ENCODE results near the gene ABTB2. TPM values are rescaled to one million over a fixed set of nuclear protein-coding genes. Genes with fewer than 3 reads are reported as not detected.

Gene ABTB2
- total RNA-seq, 2 donors from 2014 or later = 2.1 to 4.3 TPM

- Histone ChIP-seq H3K4me3 (no peak overlapping the region), H3K9me3 (no peaks in the 10 kb centered on the region), H3K27me3 (no peaks in the 10 kb centered on the region), H3K36me3 (replicated peaks in 1 of 2; ENCODE audit: insufficient read depth in 1 of 2, low read depth in 2 of 2) (peaks cover 7 to 32% of the 10 kb centered on the region in 2 donors), H3K4me1 (no peaks in the 10 kb centered on the region), H3K27ac (no peak overlapping the region)
- no peak for ATAC-seq
- WGBS, 2 donors = 82 to 100% methylated on average over 1 to 8 of the region's 8 CpGs
- no peak for DNase-seq
- intact Hi-C loops (cut with DNase I) = no loop called here
- no peak for TF ChIP-seq CTCF (IDR thresholded peaks at IDR 0.05)
- TF ChIP-seq POLR2A (IDR thresholded peaks at IDR 0.05) = no peak
These were observed 210.2 kb downstream of the ABTB2 start for GRCh38 chr11:34147581-34147980.

- DNase-seq (no peak), ATAC-seq (no peak)
- intact Hi-C loops (cut with DNase I) = no loop called here
- Histone ChIP-seq H3K27ac (no peak overlapping the region), H3K36me3 (replicated peaks in 1 of 2; ENCODE audit: insufficient read depth in 1 of 2, low read depth in 2 of 2) (peaks cover 7 to 40% of the 10 kb centered on the region in 2 donors), H3K4me3 (no peak overlapping the region), H3K9me3 (no peaks in the 10 kb centered on the region), H3K27me3 (no peaks in the 10 kb centered on the region), H3K4me1 (no peaks in the 10 kb centered on the region)
- TF ChIP-seq POLR2A (IDR thresholded peaks at IDR 0.05) (no peak), CTCF (IDR thresholded peaks at IDR 0.05) (no peak)
- WGBS, 2 donors = 53 to 60% methylated on average over 4 to 5 of the region's 5 CpGs
These were observed 210.9 kb downstream of the ABTB2 start for GRCh38 chr11:34146866-34147265.

- no peak for TF ChIP-seq CTCF (IDR thresholded peaks at IDR 0.05)
- no peak for TF ChIP-seq POLR2A (IDR thresholded peaks at IDR 0.05)
These were observed 211.4 kb downstream of the ABTB2 start for GRCh38 chr11:34146411-34146810.

GRCh38 chr11:34145847-34146381 is 211.9 kb downstream of the ABTB2 start:
- H3K36me3 ChIP-seq (replicated peaks in 1 of 2; ENCODE audit: insufficient read depth in 1 of 2, low read depth in 2 of 2) = peaks cover 8 to 44% of the 10 kb centered on the region in 2 donors
- ATAC-seq = no peak
- H3K9me3 ChIP-seq = no peaks in the 10 kb centered on the region

More at GRCh38 chr11:34146411-34146810, 211.4 kb downstream of the ABTB2 start:
- Histone ChIP-seq H3K27ac (no peak overlapping the region), H3K4me1 (no peaks in the 10 kb centered on the region), H3K27me3 (no peaks in the 10 kb centered on the region), H3K9me3 (no peaks in the 10 kb centered on the region), H3K4me3 (no peak overlapping the region), H3K36me3 (replicated peaks in 1 of 2; ENCODE audit: insufficient read depth in 1 of 2, low read depth in 2 of 2) (peaks cover 7 to 44% of the 10 kb centered on the region in 2 donors)
- intact Hi-C loops (cut with DNase I) = no loop called here
- no peak for DNase-seq
- 91 to 93% methylated on average over 9 to 12 of the region's 12 CpGs for WGBS, 2 donors
- ATAC-seq = no peak

More at GRCh38 chr11:34145847-34146381, 211.9 kb downstream of the ABTB2 start:
- no peak for DNase-seq
- intact Hi-C loops (cut with DNase I) = no loop called here
- Histone ChIP-seq H3K27ac (no peak overlapping the region), H3K27me3 (no peaks in the 10 kb centered on the region), H3K4me1 (no peaks in the 10 kb centered on the region), H3K4me3 (no peak overlapping the region)
- no peak for TF ChIP-seq CTCF (IDR thresholded peaks at IDR 0.05)
- TF ChIP-seq POLR2A (IDR thresholded peaks at IDR 0.05) = no peak
- WGBS, 2 donors = 75 to 86% methylated on average over 8 of the region's 8 CpGs

All from body of pancreas (tissue), 4 donors.